ENCODE results near the gene IL6ST.
A peak's percentile ranks its signal among the peaks of the same experiment; 100 is the strongest.

Gene IL6ST

GRCh38 chr5:55895346-55895745 lies 99.4 kb downstream of the IL6ST start:
- H3K4me1 ChIP-seq (ENCODE audit: low read length): peaks cover 25% of the 10 kb centered on the region
- H3K4me2 ChIP-seq (ENCODE audit: low read length): no peak overlapping the region
- H3K27me3 ChIP-seq (ENCODE audit: low read depth, low read length): no peaks in the 10 kb centered on the region
- H3K9ac ChIP-seq (ENCODE audit: low read length): no peak overlapping the region
- H2AFZ ChIP-seq (ENCODE audit: low read depth, low read length): no peak overlapping the region
- no peaks in the 10 kb centered on the region for H3K79me2 ChIP-seq (ENCODE audit: low read length)
- no peaks in the 10 kb centered on the region for H3K36me3 ChIP-seq (replicated peaks; ENCODE audit: low read depth, low read length)
- H4K20me1 ChIP-seq (ENCODE audit: insufficient read depth, low read length): no peaks in the 10 kb centered on the region
- H3K9me3 ChIP-seq (ENCODE audit: insufficient read depth, low read length): no peaks in the 10 kb centered on the region
- no peak overlapping the region for H3K27ac ChIP-seq (ENCODE audit: low read length)
- no peak overlapping the region for H3K4me3 ChIP-seq (ENCODE audit: low read length)
- no peak for TF ChIP-seq CTCF (IDR thresholded peaks at IDR 0.05; ENCODE audit: low read depth, low read length)
- no peak for TF ChIP-seq EZH2phosphoT487 (IDR thresholded peaks at IDR 0.05; ENCODE audit: low read depth)

GRCh38 chr5:55894135-55894534 lies 100.6 kb downstream of the IL6ST start:
- peaks cover 16% of the 10 kb centered on the region for H3K4me1 ChIP-seq (ENCODE audit: low read length)
- peak overlapping the region; percentile 81 for H2AFZ ChIP-seq (ENCODE audit: low read depth, low read length)
- H3K27ac ChIP-seq (ENCODE audit: low read length): no peak overlapping the region
- peak overlapping the region; percentile 12; the same call in 1 of the 2 replicates for H3K4me2 ChIP-seq (ENCODE audit: low read length)
- H3K9me3 ChIP-seq (ENCODE audit: insufficient read depth, low read length): no peaks in the 10 kb centered on the region
- no peaks in the 10 kb centered on the region for H3K36me3 ChIP-seq (replicated peaks; ENCODE audit: low read depth, low read length)
- H3K4me3 ChIP-seq (ENCODE audit: low read length): no peak overlapping the region
- H4K20me1 ChIP-seq (ENCODE audit: insufficient read depth, low read length): no peaks in the 10 kb centered on the region
- H3K79me2 ChIP-seq (ENCODE audit: low read length): no peaks in the 10 kb centered on the region
- H3K9ac ChIP-seq (ENCODE audit: low read length): no peak overlapping the region
- H3K27me3 ChIP-seq (ENCODE audit: low read depth, low read length): no peaks in the 10 kb centered on the region
- no peak for TF ChIP-seq CTCF (IDR thresholded peaks at IDR 0.05; ENCODE audit: low read depth, low read length)
- no peak for TF ChIP-seq EZH2phosphoT487 (IDR thresholded peaks at IDR 0.05; ENCODE audit: low read depth)

GRCh38 chr5:55892479-55892878 lies 102.3 kb downstream of the IL6ST start:
- Histone ChIP-seq H3K27me3 (ENCODE audit: low read depth, low read length) (no peaks in the 10 kb centered on the region), H3K4me2 (ENCODE audit: low read length) (no peak overlapping the region), H3K9ac (ENCODE audit: low read length) (no peak overlapping the region), H2AFZ (ENCODE audit: low read depth, low read length) (no peak overlapping the region), H3K9me3 (ENCODE audit: insufficient read depth, low read length) (no peaks in the 10 kb centered on the region), H3K4me3 (ENCODE audit: low read length) (no peak overlapping the region), H3K4me1 (ENCODE audit: low read length) (peaks cover 11% of the 10 kb centered on the region), H4K20me1 (ENCODE audit: insufficient read depth, low read length) (no peaks in the 10 kb centered on the region), H3K36me3 (replicated peaks; ENCODE audit: low read depth, low read length) (no peaks in the 10 kb centered on the region), H3K27ac (ENCODE audit: low read length) (no peak overlapping the region), H3K79me2 (ENCODE audit: low read length) (no peaks in the 10 kb centered on the region)
- TF ChIP-seq EZH2phosphoT487 (IDR thresholded peaks at IDR 0.05; ENCODE audit: low read depth): no peak
- no peak for TF ChIP-seq CTCF (IDR thresholded peaks at IDR 0.05; ENCODE audit: low read depth, low read length)

- H2AFZ ChIP-seq (ENCODE audit: low read depth, low read length): no peak overlapping the region
- H4K20me1 ChIP-seq (ENCODE audit: insufficient read depth, low read length): no peaks in the 10 kb centered on the region
- H3K9me3 ChIP-seq (ENCODE audit: insufficient read depth, low read length): no peaks in the 10 kb centered on the region
- H3K4me1 ChIP-seq (ENCODE audit: low read length): no peaks in the 10 kb centered on the region
- H3K9ac ChIP-seq (ENCODE audit: low read length): no peak overlapping the region
- TF ChIP-seq CTCF (IDR thresholded peaks at IDR 0.05; ENCODE audit: low read depth, low read length) (no peak), EZH2phosphoT487 (IDR thresholded peaks at IDR 0.05; ENCODE audit: low read depth) (no peak)
- no peak overlapping the region for H3K4me2 ChIP-seq (ENCODE audit: low read length)
- no peaks in the 10 kb centered on the region for H3K36me3 ChIP-seq (replicated peaks; ENCODE audit: low read depth, low read length)
- H3K4me3 ChIP-seq (ENCODE audit: low read length): no peak overlapping the region
- no peaks in the 10 kb centered on the region for H3K79me2 ChIP-seq (ENCODE audit: low read length)
- no peak overlapping the region for H3K27ac ChIP-seq (ENCODE audit: low read length)
- H3K27me3 ChIP-seq (ENCODE audit: low read depth, low read length): no peaks in the 10 kb centered on the region; the same call in 1 of the 2 replicates
Observed at GRCh38 chr5:55888205-55888604, 106.6 kb downstream of the IL6ST start.
